Stromal cell of bone marrow (primary cell): ENCODE results near the gene ACE.
"Not testable (repeated sequence)": the region's sequence is repeated elsewhere in the genome, so short reads cannot be mapped to it uniquely, and the experiment has no call there.

Source experiments
- DNase-seq: peaks from one replicate; pipeline ENCODE4 v3.0.0-alpha.2; 2012; ENCODE audit warnings: low read depth

ACE gene

GRCh38 chr17:63444457-63444856 is 32.4 kb upstream of the ACE start:
- DNase-seq: no peak

GRCh38 chr17:63445065-63445464 is 31.8 kb upstream of the ACE start:
- DNase-seq: no peak

- no peak for DNase-seq
Measured at GRCh38 chr17:63445571-63445953, 31.3 kb upstream of the ACE start.

- DNase-seq: no peak
Measured at GRCh38 chr17:63445954-63446752, 30.7 kb upstream of the ACE start, which contains the start of gene CYB561. TSS of gene CYB561 (minus strand) at chr17:63446306. CDS start at chr17:63437547, 8,759 bp downstream.

GRCh38 chr17:63446753-63447470 is 29.9 kb upstream of the ACE start:
- no peak for DNase-seq

- no peak for DNase-seq
Measured at GRCh38 chr17:63447471-63448009, 29.3 kb upstream of the ACE start.

- DNase-seq: no peak
Measured at GRCh38 chr17:63448655-63449054, 28.2 kb upstream of the ACE start.

GRCh38 chr17:63450551-63450950 is 26.3 kb upstream of the ACE start:
- DNase-seq: no peak

- no peak for DNase-seq
Measured at GRCh38 chr17:63451150-63451549, 25.7 kb upstream of the ACE start.

GRCh38 chr17:63452046-63452961 is 24.6 kb upstream of the ACE start:
- no peak for DNase-seq

GRCh38 chr17:63452962-63453551 is 23.8 kb upstream of the ACE start:
- no peak for DNase-seq

- DNase-seq: not testable (repeated sequence)
Measured at GRCh38 chr17:63454357-63454756, 22.5 kb upstream of the ACE start.

GRCh38 chr17:63454915-63455314 is 21.9 kb upstream of the ACE start:
- DNase-seq: no peak

GRCh38 chr17:63455417-63455816 is 21.4 kb upstream of the ACE start:
- no peak for DNase-seq

GRCh38 chr17:63458478-63458877 is 18.4 kb upstream of the ACE start:
- no peak for DNase-seq

GRCh38 chr17:63460018-63460417 is 16.8 kb upstream of the ACE start:
- no peak for DNase-seq

GRCh38 chr17:63463771-63464170 is 13.1 kb upstream of the ACE start:
- no peak for DNase-seq

- DNase-seq: no peak
Measured at GRCh38 chr17:63464691-63465236, 12.1 kb upstream of the ACE start.

GRCh38 chr17:63468099-63468498 is 8.8 kb upstream of the ACE start:
- not testable (repeated sequence) for DNase-seq

GRCh38 chr17:63474174-63474573 is 2.7 kb upstream of the ACE start:
- DNase-seq: no peak
